Iris pigment epithelial cell (primary cell): ENCODE data around the gene TJP1.
"Not testable (repeated sequence)": the region's sequence is repeated elsewhere in the genome, so short reads cannot be mapped to it uniquely, and the experiment has no call there.

ENCODE experiments used
- DNase-seq: peaks from one replicate; pipeline ENCODE4 v3.0.0-alpha.2; 2011; ENCODE audit warnings: low read depth

Gene TJP1

GRCh38 chr15:29838352-29839010 is 16.2 kb upstream of the TJP1 start:
- DNase-seq = no peak

- peak; percentile 46 for DNase-seq
These were observed 13.0 kb upstream of the TJP1 start for GRCh38 chr15:29835301-29835700.

GRCh38 chr15:29832709-29833108 is 10.4 kb upstream of the TJP1 start:
- no peak for DNase-seq

GRCh38 chr15:29826908-29827820 is 4.9 kb upstream of the TJP1 start:
- no peak for DNase-seq

GRCh38 chr15:29825227-29825626 is 3.0 kb upstream of the TJP1 start:
- DNase-seq = peak; percentile 54

GRCh38 chr15:29822684-29823459 is 604 bp upstream of the TJP1 start:
- DNase-seq = peak; percentile 86

- DNase-seq = peak; percentile 91
These were observed 710 bp downstream of the TJP1 start for GRCh38 chr15:29821416-29822099.

- DNase-seq = no peak
These were observed 1.7 kb downstream of the TJP1 start for GRCh38 chr15:29820394-29821154.

GRCh38 chr15:29819979-29820378 is 2.3 kb downstream of the TJP1 start:
- DNase-seq = no peak

GRCh38 chr15:29818141-29818540 is 4.1 kb downstream of the TJP1 start:
- DNase-seq = peak; percentile 31

- not testable (repeated sequence) for DNase-seq
These were observed 4.8 kb downstream of the TJP1 start for GRCh38 chr15:29817455-29817854.

- no peak for DNase-seq
These were observed 7.1 kb downstream of the TJP1 start for GRCh38 chr15:29815000-29815710.

GRCh38 chr15:29813009-29813408 is 9.3 kb downstream of the TJP1 start:
- no peak for DNase-seq

GRCh38 chr15:29812384-29812694 is 9.9 kb downstream of the TJP1 start:
- DNase-seq = peak; percentile 82

GRCh38 chr15:29811691-29812383 is 10.4 kb downstream of the TJP1 start:
- no peak for DNase-seq

GRCh38 chr15:29805708-29806104 is 16.6 kb downstream of the TJP1 start:
- no peak for DNase-seq

- peak; percentile 87 for DNase-seq
These were observed 17.1 kb downstream of the TJP1 start for GRCh38 chr15:29805043-29805707.

GRCh38 chr15:29802411-29802810 is 19.9 kb downstream of the TJP1 start:
- DNase-seq = no peak
